MM.1S (cell line): Measurements from ENCODE around the gene CRIP3.

Experiments
- CTCF ChIP-seq: fragments of 300-600 bp; sonication (generic); IDR thresholded peaks from 2 replicates; pipeline ENCODE4 v1.5.1; 2016; ENCODE audit warnings: antibody characterized with exemption, low read length, mixed read lengths
- EZH2 ChIP-seq: fragments of 300-600 bp; sonication (generic); optimal IDR thresholded peaks from 2 replicates; pipeline ENCODE3; 2017; ENCODE audit warnings: low read depth, mild to moderate bottlenecking, antibody characterized with exemption, low read length, mixed read lengths

- no peak for TF ChIP-seq EZH2
- no peak for TF ChIP-seq CTCF
Observed at GRCh38 chr6:43292341-43292740, 16.3 kb downstream of the CRIP3 start.
